Mesendoderm (in vitro differentiated cells): ENCODE measurements around the gene DPYD.

Experiments
- DNase-seq: peaks from one replicate; pipeline ENCODE4 v3.0.0; 2013
- H2AK5ac ChIP-seq: 2 replicates; pipeline ENCODE4 v1.6.1; 2013; ENCODE audit warnings: low read length, inconsistent platforms
- H2BK120ac ChIP-seq: 2 replicates; pipeline ENCODE4 v1.6.1; 2013; ENCODE audit warnings: low read depth, mild to moderate bottlenecking, low read length, moderate library complexity, mixed read lengths
- H2BK15ac ChIP-seq: replicated peaks from 2 replicates; pipeline ENCODE4 v1.6.1; 2013; ENCODE audit warnings: low read depth, mild to moderate bottlenecking, moderate library complexity
- H2BK5ac ChIP-seq: 2 replicates; pipeline ENCODE4 v1.6.1; 2013; ENCODE audit warnings: low read length, inconsistent platforms
- H3K18ac ChIP-seq: 2 replicates; pipeline ENCODE4 v1.6.1; 2013; ENCODE audit warnings: mild to moderate bottlenecking, low read length, mixed read lengths
- H3K23ac ChIP-seq: one replicate; pipeline ENCODE4 v1.6.1; 2013; ENCODE audit warnings: low read length
- H3K27ac ChIP-seq: 2 replicates; pipeline ENCODE4 v1.5.1; 2013; ENCODE audit warnings: low read depth, mild to moderate bottlenecking, inconsistent platforms, low read length, moderate library complexity
- H3K27me3 ChIP-seq: 2 replicates; pipeline ENCODE4 v1.6.1; 2013; ENCODE audit warnings: low read length, control low read depth, mild to moderate bottlenecking, inconsistent platforms; ENCODE audit not compliant: insufficient read depth, poor library complexity
- H3K36me3 ChIP-seq: 2 replicates; pipeline ENCODE4 v1.6.1; 2013; ENCODE audit warnings: low read length, inconsistent platforms; ENCODE audit not compliant: control insufficient read depth, insufficient read depth
- H3K4ac ChIP-seq: one replicate; pipeline ENCODE4 v1.6.1; 2013; ENCODE audit warnings: low read depth, mild to moderate bottlenecking, low read length, moderate library complexity
- H3K4me1 ChIP-seq: 2 replicates; pipeline ENCODE4 v1.6.1; 2013; ENCODE audit warnings: low read depth, low read length, inconsistent platforms; ENCODE audit not compliant: control insufficient read depth
- H3K4me2 ChIP-seq: 2 replicates; pipeline ENCODE4 v1.6.1; 2013; ENCODE audit warnings: low read length
- H3K4me3 ChIP-seq: 2 replicates; pipeline ENCODE4 v1.5.1; 2013; ENCODE audit warnings: mild to moderate bottlenecking, low read length
- H3K56ac ChIP-seq: one replicate; pipeline ENCODE4 v1.6.1; 2013; ENCODE audit warnings: low read length
- H3K79me1 ChIP-seq: 2 replicates; pipeline ENCODE4 v1.6.1; 2013; ENCODE audit warnings: low read length, inconsistent platforms
- H3K79me2 ChIP-seq: 2 replicates; pipeline ENCODE4 v1.6.1; 2013; ENCODE audit warnings: mild to moderate bottlenecking, low read length; ENCODE audit not compliant: control insufficient read depth, insufficient read depth
- H3K9ac ChIP-seq: 2 replicates; pipeline ENCODE4 v1.6.1; 2013; ENCODE audit warnings: low read length, inconsistent platforms
- H4K5ac ChIP-seq: one replicate; pipeline ENCODE4 v1.6.1; 2013; ENCODE audit warnings: low read length
- H4K8ac ChIP-seq: one replicate; pipeline ENCODE4 v1.6.1; 2013; ENCODE audit warnings: low read depth, mild to moderate bottlenecking, control low read depth, low read length, moderate library complexity
- WGBS: extraction: QIAGEN DNeasy Blood & Tissue Kit; methylation state at CpG from one replicate; pipeline ENCODE4 v1.1.7; 2013; ENCODE audit warnings: low lambda C conversion rate, missing lambda C conversion rate; ENCODE audit not compliant: insufficient coverage; ENCODE audit errors: extremely low coverage; 5-methylcytosine and 5-hydroxymethylcytosine counted together

Gene DPYD

DNA sequence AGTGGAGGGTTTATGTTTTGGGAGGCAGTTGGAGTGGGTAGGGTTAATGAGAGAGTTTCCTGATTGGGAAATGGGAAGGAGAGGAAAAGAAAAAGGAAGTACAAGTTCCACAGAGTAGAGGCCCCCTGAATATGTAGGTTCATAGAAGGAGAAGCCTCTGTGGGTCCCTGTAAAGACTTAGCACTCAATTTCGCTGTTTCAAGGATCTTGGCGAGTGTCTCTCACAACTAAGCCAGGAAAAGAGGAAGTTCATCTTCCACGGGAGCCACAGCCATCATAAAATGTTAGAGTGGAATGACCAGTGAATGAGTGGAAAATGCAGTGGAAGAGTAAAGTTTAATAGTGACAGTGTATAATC is 17.4 kb upstream of the DPYD start:
- DNase-seq: no peak
- no peaks in the 10 kb centered on the region for H3K79me1 ChIP-seq
- no peak overlapping the region for H2BK5ac ChIP-seq
- H3K23ac ChIP-seq: no peak overlapping the region
- no peaks in the 10 kb centered on the region for H3K79me2 ChIP-seq
- no peak overlapping the region for H3K4me2 ChIP-seq
- H3K27me3 ChIP-seq: no peaks in the 10 kb centered on the region
- H2BK120ac ChIP-seq: no peak overlapping the region
- no peak overlapping the region for H3K4me3 ChIP-seq
- no peak overlapping the region for H4K8ac ChIP-seq
- H3K56ac ChIP-seq: no peak overlapping the region
- H3K4ac ChIP-seq: no peak overlapping the region
- H3K18ac ChIP-seq: no peak overlapping the region
- no peak overlapping the region for H2AK5ac ChIP-seq
- no peak overlapping the region for H2BK15ac ChIP-seq
- H3K36me3 ChIP-seq: no peaks in the 10 kb centered on the region
- no CpG with 5 or more reads among the region's 3 CpGs for WGBS
- no peaks in the 10 kb centered on the region for H3K4me1 ChIP-seq
- H3K27ac ChIP-seq: no peak overlapping the region
- no peak overlapping the region for H4K5ac ChIP-seq
- no peak overlapping the region for H3K9ac ChIP-seq

- H3K56ac ChIP-seq: no peak overlapping the region
- H3K4me1 ChIP-seq: no peaks in the 10 kb centered on the region
- no peak overlapping the region for H3K18ac ChIP-seq
- H3K4me2 ChIP-seq: no peak overlapping the region
- no peak overlapping the region for H4K5ac ChIP-seq
- H3K27me3 ChIP-seq: no peaks in the 10 kb centered on the region
- H3K23ac ChIP-seq: no peak overlapping the region
- no peaks in the 10 kb centered on the region for H3K79me1 ChIP-seq
- no peak overlapping the region for H3K4me3 ChIP-seq
- H3K79me2 ChIP-seq: no peaks in the 10 kb centered on the region
- H3K36me3 ChIP-seq: no peaks in the 10 kb centered on the region
- no peak overlapping the region for H3K27ac ChIP-seq
- no peak overlapping the region for H2BK15ac ChIP-seq
- no peak for DNase-seq
- no peak overlapping the region for H2AK5ac ChIP-seq
- H4K8ac ChIP-seq: no peak overlapping the region
- no peak overlapping the region for H3K9ac ChIP-seq
- no CpG with 5 or more reads among the region's 2 CpGs for WGBS
- no peak overlapping the region for H3K4ac ChIP-seq
- no peak overlapping the region for H2BK120ac ChIP-seq
- no peak overlapping the region for H2BK5ac ChIP-seq
These were observed 16.1 kb upstream of the DPYD start for GRCh38 chr1:97936976-97937375.

GRCh38 chr1:97934491-97934890 is 13.7 kb upstream of the DPYD start:
- Histone ChIP-seq H3K4me1 (no peaks in the 10 kb centered on the region), H3K4me2 (no peak overlapping the region), H2AK5ac (no peak overlapping the region), H3K23ac (no peak overlapping the region), H3K56ac (no peak overlapping the region), H3K79me2 (no peaks in the 10 kb centered on the region), H3K18ac (no peak overlapping the region), H2BK120ac (no peak overlapping the region), H4K8ac (no peak overlapping the region), H3K27me3 (no peaks in the 10 kb centered on the region), H3K36me3 (no peaks in the 10 kb centered on the region), H3K27ac (no peak overlapping the region), H4K5ac (no peak overlapping the region), H2BK5ac (no peak overlapping the region), H3K79me1 (no peaks in the 10 kb centered on the region), H3K4me3 (no peak overlapping the region), H3K9ac (no peak overlapping the region), H2BK15ac (no peak overlapping the region), H3K4ac (no peak overlapping the region)
- WGBS: no CpG with 5 or more reads among the region's 6 CpGs
- DNase-seq: no peak

DNA sequence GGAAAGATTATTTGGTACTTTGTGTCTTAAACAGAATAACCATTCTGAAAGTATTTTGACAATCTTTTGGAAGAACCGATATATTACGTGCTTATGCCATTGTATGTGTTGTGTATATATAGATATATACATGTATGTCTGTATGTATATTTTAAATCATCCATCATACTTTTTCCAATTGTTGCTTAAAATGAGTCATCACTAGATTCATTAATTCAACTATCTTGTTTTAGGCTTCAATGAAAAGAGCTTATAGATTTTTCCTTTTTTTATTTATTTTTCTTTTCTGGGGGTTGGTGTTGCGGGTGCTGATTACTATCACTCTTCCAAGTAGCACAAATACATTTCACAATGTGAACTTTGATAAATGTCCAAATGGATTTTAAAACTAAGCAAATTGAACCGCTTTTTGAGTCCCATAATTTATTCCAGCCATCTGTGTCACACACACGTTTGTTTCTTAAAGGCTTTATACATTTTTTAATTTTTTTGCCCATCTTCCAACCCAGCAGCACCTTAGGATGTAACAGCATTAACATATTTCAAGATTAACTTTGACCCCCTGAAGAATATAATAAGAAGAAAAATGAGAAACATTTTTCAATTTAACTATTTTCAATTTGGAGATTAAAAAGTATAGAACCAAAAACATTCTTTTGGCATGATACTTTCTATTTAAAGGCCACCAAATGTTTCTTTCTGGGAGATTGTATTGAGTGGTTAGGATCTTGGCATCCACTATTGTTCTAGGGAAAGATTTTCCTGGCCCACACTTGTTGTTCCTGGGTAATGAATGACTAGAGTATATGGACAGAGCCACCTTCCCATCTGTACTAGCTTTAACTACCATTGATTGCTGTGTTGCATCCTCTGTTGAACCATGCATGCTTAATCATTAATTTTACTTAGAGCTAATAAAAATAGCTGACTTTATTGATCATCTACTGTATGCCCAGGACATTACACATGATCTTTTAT is 9.3 kb upstream of the DPYD start:
- Histone ChIP-seq H3K36me3 (no peaks in the 10 kb centered on the region), H2BK5ac (no peak overlapping the region), H3K18ac (no peak overlapping the region), H3K4me2 (no peak overlapping the region), H3K9ac (no peak overlapping the region), H3K23ac (no peak overlapping the region), H3K4me1 (peaks cover 3% of the 10 kb centered on the region), H3K79me1 (no peaks in the 10 kb centered on the region), H3K79me2 (no peaks in the 10 kb centered on the region), H3K56ac (no peak overlapping the region), H3K27me3 (no peaks in the 10 kb centered on the region), H3K27ac (no peak overlapping the region), H4K5ac (no peak overlapping the region), H4K8ac (no peak overlapping the region), H2BK120ac (no peak overlapping the region), H2BK15ac (no peak overlapping the region), H3K4me3 (no peak overlapping the region), H2AK5ac (no peak overlapping the region), H3K4ac (no peak overlapping the region)
- no CpG with 5 or more reads among the region's 5 CpGs for WGBS
- DNase-seq: no peak

GRCh38 chr1:97926017-97926708 is 5.3 kb upstream of the DPYD start:
- H3K56ac ChIP-seq: no peak overlapping the region
- no peak overlapping the region for H3K4me3 ChIP-seq
- H3K79me1 ChIP-seq: no peaks in the 10 kb centered on the region
- no peak for DNase-seq
- no CpG with 5 or more reads among the region's 3 CpGs for WGBS
- H2AK5ac ChIP-seq: no peak overlapping the region
- H3K27me3 ChIP-seq: no peaks in the 10 kb centered on the region
- no peak overlapping the region for H4K8ac ChIP-seq
- H3K4me2 ChIP-seq: no peak overlapping the region
- no peaks in the 10 kb centered on the region for H3K79me2 ChIP-seq
- no peak overlapping the region for H3K18ac ChIP-seq
- no peak overlapping the region for H3K23ac ChIP-seq
- no peak overlapping the region for H2BK120ac ChIP-seq
- no peak overlapping the region for H2BK15ac ChIP-seq
- H4K5ac ChIP-seq: no peak overlapping the region
- no peak overlapping the region for H3K4ac ChIP-seq
- H3K4me1 ChIP-seq: peaks cover 3% of the 10 kb centered on the region
- H3K36me3 ChIP-seq: no peaks in the 10 kb centered on the region
- no peak overlapping the region for H3K9ac ChIP-seq
- H3K27ac ChIP-seq: no peak overlapping the region
- no peak overlapping the region for H2BK5ac ChIP-seq
